ENCODE data around the gene IGFBP6.

Gene IGFBP6

GRCh38 chr12:53096089-53096741 is 1.3 kb upstream of the IGFBP6 start:
- TF ChIP-seq CTCF (IDR thresholded peaks at IDR 0.05), result no peak

- no peak for TF ChIP-seq CTCF (IDR thresholded peaks at IDR 0.05)
These were observed 708 bp upstream of the IGFBP6 start for GRCh38 chr12:53096759-53097158.

- no peak for TF ChIP-seq CTCF (IDR thresholded peaks at IDR 0.05)
These were observed 282 bp upstream of the IGFBP6 start for GRCh38 chr12:53097207-53097563.

GRCh38 chr12:53098354-53098981 is 1.0 kb downstream of the IGFBP6 start:
- TF ChIP-seq CTCF (IDR thresholded peaks at IDR 0.05), result no peak

- TF ChIP-seq CTCF (IDR thresholded peaks at IDR 0.05), result peak; percentile 97
These were observed 1.8 kb downstream of the IGFBP6 start for GRCh38 chr12:53099071-53099882.

- no peak for TF ChIP-seq CTCF (IDR thresholded peaks at IDR 0.05)
These were observed 3.1 kb downstream of the IGFBP6 start for GRCh38 chr12:53100466-53101151.

- no peak for TF ChIP-seq CTCF (IDR thresholded peaks at IDR 0.05)
These were observed 3.8 kb downstream of the IGFBP6 start for GRCh38 chr12:53101266-53101665.
